GM23338 (cell line): Measurements from ENCODE around the gene FNIP2. TPM values are rescaled to one million over a fixed set of nuclear protein-coding genes. Genes with fewer than 3 reads are reported as not detected.

ENCODE experiments used
- ATAC-seq: fragments of 200-7000 bp; cut with Tn5 transposase; 3 replicates; pipeline ENCODE4 v1.9.1; 2020
- DNase-seq: peaks from one replicate; pipeline ENCODE4 v3.0.0-alpha.2; 2015; ENCODE audit warnings: low spot score
- H2AFZ ChIP-seq: fragments of 200-600 bp; sonication (generic); 2 replicates; pipeline ENCODE4 v1.8.0; 2016; ENCODE audit warnings: antibody characterized with exemption, mild to moderate bottlenecking, moderate library complexity
- H3F3A ChIP-seq: fragments of 200-600 bp; sonication (generic); replicated peaks from 2 replicates; pipeline ENCODE4 v1.8.0; 2017; ENCODE audit warnings: antibody characterized with exemption, mixed run types, low read depth
- H3K27ac ChIP-seq: fragments of 200-600 bp; sonication (generic); 2 replicates; pipeline ENCODE4 v1.6.1; 2016; ENCODE audit warnings: low read depth
- H3K27me3 ChIP-seq: fragments of 200-600 bp; sonication (generic); 2 replicates; pipeline ENCODE4 v1.8.0; 2016; ENCODE audit warnings: mild to moderate bottlenecking, mixed run types, moderate library complexity; ENCODE audit not compliant: insufficient read depth
- H3K36me3 ChIP-seq: fragments of 200-600 bp; sonication (generic); 2 replicates; pipeline ENCODE4 v1.8.0; 2016; ENCODE audit warnings: mild to moderate bottlenecking; ENCODE audit not compliant: insufficient read depth
- H3K4me1 ChIP-seq: fragments of 200-600 bp; sonication (generic); 2 replicates; pipeline ENCODE4 v1.8.0; 2016; ENCODE audit warnings: mild to moderate bottlenecking, moderate library complexity; ENCODE audit not compliant: insufficient read depth
- H3K4me2 ChIP-seq: fragments of 200-600 bp; sonication (generic); 2 replicates; pipeline ENCODE4 v1.7.1; 2017; ENCODE audit warnings: mixed run types
- H3K4me3 ChIP-seq: fragments of 200-600 bp; sonication (generic); 2 replicates; pipeline ENCODE4 v1.6.1; 2016; ENCODE audit warnings: mixed run types
- H3K79me2 ChIP-seq: fragments of 200-600 bp; sonication (generic); replicated peaks from 2 replicates; pipeline ENCODE4 v1.8.0; 2017; ENCODE audit warnings: mild to moderate bottlenecking; ENCODE audit not compliant: insufficient read depth
- H3K9me2 ChIP-seq: fragments of 200-600 bp; sonication (generic); 2 replicates; pipeline ENCODE4 v1.8.0; 2017; ENCODE audit not compliant: insufficient read depth
- H4K20me1 ChIP-seq: fragments of 200-600 bp; sonication (generic); replicated peaks from 2 replicates; pipeline ENCODE4 v1.8.0; 2017; ENCODE audit warnings: mild to moderate bottlenecking; ENCODE audit not compliant: insufficient read depth
- H3K27ac Mint-ChIP-seq: 2 replicates; pipeline ENCODE4 v1.8.0; 2020; ENCODE audit warnings: inconsistent platforms, mild to moderate bottlenecking, moderate library complexity, mixed read lengths
- H3K27me3 Mint-ChIP-seq: 3 replicates; pipeline ENCODE4 v1.8.0; 2022; ENCODE audit warnings: low read depth, mild to moderate bottlenecking, moderate library complexity, mixed read lengths, inconsistent platforms; ENCODE audit not compliant: insufficient read depth, poor library complexity
- H3K36me3 Mint-ChIP-seq: 3 replicates; pipeline ENCODE4 v1.8.0; 2021; ENCODE audit warnings: low read depth, mild to moderate bottlenecking, inconsistent platforms, moderate library complexity, mixed read lengths
- H3K4me1 Mint-ChIP-seq: 3 replicates; pipeline ENCODE4 v1.8.0; 2020; ENCODE audit warnings: mild to moderate bottlenecking, inconsistent platforms, mixed read lengths
- H3K4me3 Mint-ChIP-seq: 3 replicates; pipeline ENCODE4 v1.8.0; 2021; ENCODE audit warnings: moderate library complexity, mild to moderate bottlenecking, inconsistent platforms, mixed read lengths
- H3K9me3 Mint-ChIP-seq: 3 replicates; pipeline ENCODE4 v1.8.0; 2020; ENCODE audit warnings: moderate library complexity, mild to moderate bottlenecking, inconsistent platforms, mixed read lengths
- CREB1 ChIP-seq: fragments of 250-450 bp; sonication (Bioruptor Pico); IDR thresholded peaks from 2 replicates; pipeline ENCODE4 v1.5.0; 2020; ENCODE audit warnings: low read depth, mild to moderate bottlenecking, moderate library complexity
- CTCF ChIP-seq, 2 experiments: fragments of 200-600 bp in 1 of 2; sonication (generic) in 1 of 2; conservative IDR thresholded peaks; 2 replicates each; pipeline versions ENCODE4 v1.5.1 to v1.6.1; 2016 to 2017; ENCODE audit warnings: antibody characterized with exemption in 2 of 2, low read depth in 2 of 2, mild to moderate bottlenecking in 2 of 2, moderate library complexity in 1 of 2
- ETS1 ChIP-seq: IDR thresholded peaks from 2 replicates; pipeline ENCODE4 v1.6.1; 2016; ENCODE audit warnings: antibody characterized with exemption
- EZH2 ChIP-seq: fragments of 200-600 bp; sonication (generic); IDR thresholded peaks from one replicate; pipeline ENCODE4 v1.8.0; 2017; ENCODE audit warnings: antibody characterized with exemption, mild to moderate bottlenecking, low read depth; ENCODE audit not compliant: unreplicated experiment
- EZH2phosphoT487 ChIP-seq: fragments of 200-600 bp; sonication (generic); IDR thresholded peaks from one replicate; pipeline ENCODE4 v1.8.1; 2018; ENCODE audit warnings: antibody characterized with exemption; ENCODE audit not compliant: unreplicated experiment
- JUNB ChIP-seq: IDR thresholded peaks from one replicate; pipeline ENCODE4 v1.6.1; 2016; ENCODE audit warnings: antibody characterized with exemption; ENCODE audit not compliant: unreplicated experiment
- NANOG ChIP-seq: IDR thresholded peaks from 2 replicates; pipeline ENCODE4 v1.6.1; 2016; ENCODE audit warnings: antibody characterized with exemption, borderline replicate concordance
- POLR2AphosphoS5 ChIP-seq: IDR thresholded peaks from 2 replicates; pipeline ENCODE4 v1.6.1; 2016; ENCODE audit warnings: antibody characterized with exemption, low read depth
- REST ChIP-seq: IDR thresholded peaks from one replicate; pipeline ENCODE4 v1.6.1; 2018; ENCODE audit warnings: antibody characterized with exemption; ENCODE audit not compliant: unreplicated experiment
- STAT1 ChIP-seq: IDR thresholded peaks from one replicate; pipeline ENCODE4 v1.6.1; 2016; ENCODE audit warnings: antibody characterized with exemption; ENCODE audit not compliant: unreplicated experiment
- ZNF114 ChIP-seq: fragments of 250-450 bp; sonication (Bioruptor Pico); IDR thresholded peaks from 2 replicates; pipeline ENCODE4 v1.5.0; 2020; ENCODE audit warnings: mild to moderate bottlenecking, moderate library complexity
- ZNF331 ChIP-seq: fragments of 250-450 bp; sonication (Bioruptor Pico); IDR thresholded peaks from 2 replicates; pipeline ENCODE4 v1.5.0; 2020; ENCODE audit warnings: low read depth, mild to moderate bottlenecking, moderate library complexity
- ZNF462 ChIP-seq: fragments of 250-450 bp; sonication (Bioruptor Pico); IDR thresholded peaks from 2 replicates; pipeline ENCODE4 v1.5.0; 2020; ENCODE audit warnings: mild to moderate bottlenecking, moderate library complexity
- polyA plus RNA-seq: library from polyadenylated mRNA; unstranded; fragments of >200 nt; fragmentation: Nextera tagmentation; extraction: Ambion mirVana; gene quantifications from 2 replicates; pipeline ENCODE4 v1.2.1, GENCODE V29; 2016
- total RNA-seq: library from RNA; depleted of rRNA; stranded (reverse); fragments of >200 nt; shearing (Covaris generic); gene quantifications from 2 replicates; pipeline ENCODE4 v1.2.3, GENCODE V29; 2014

FNIP2 gene
- total and polyA plus RNA-seq, 2 experiments from 2014 or later: 2.7 to 17.2 TPM

GRCh38 chr4:158873795-158874401 is 105.1 kb downstream of the FNIP2 start:
- peaks cover 22% of the 10 kb centered on the region for H3K4me1 Mint-ChIP-seq

More at GRCh38 chr4:158873795-158874401, 105.1 kb downstream of the FNIP2 start:
- H3K27me3 Mint-ChIP-seq: peaks cover 3% of the 10 kb centered on the region
- DNase-seq (no peak), ATAC-seq (peak; percentile 28)
- peaks cover 10% of the 10 kb centered on the region; the same call in 1 of the 2 replicates for H3K4me1 ChIP-seq
- no peaks in the 10 kb centered on the region for H3K36me3 ChIP-seq
- H3K4me3 Mint-ChIP-seq: no peak overlapping the region
- H3K27me3 ChIP-seq: no peaks in the 10 kb centered on the region
- no peak overlapping the region for H3K4me2 ChIP-seq
- no peak overlapping the region for H2AFZ ChIP-seq
- no peaks in the 10 kb centered on the region for H3K79me2 ChIP-seq
- no peaks in the 10 kb centered on the region for H3F3A ChIP-seq
- H3K36me3 Mint-ChIP-seq: peaks cover 8% of the 10 kb centered on the region
- H4K20me1 ChIP-seq: no peaks in the 10 kb centered on the region
- no peaks in the 10 kb centered on the region for H3K9me2 ChIP-seq
- no peak overlapping the region; the same call in 1 of the 2 replicates for H3K27ac ChIP-seq
- H3K4me3 ChIP-seq: no peak overlapping the region
- no peaks in the 10 kb centered on the region for H3K9me3 Mint-ChIP-seq
- TF ChIP-seq EZH2phosphoT487 (no peak), STAT1 (no peak), POLR2AphosphoS5 (no peak), CREB1 (no peak), REST (no peak), ZNF462 (CRISPR knock-in tag) (no peak), CTCF (conservative IDR thresholded peaks at IDR 0.05; ENCODE audit: low read depth in 2 of 2) (no peak), ETS1 (no peak), ZNF114 (no peak), EZH2 (no peak), NANOG (no peak), JUNB (no peak), ZNF331 (CRISPR knock-in tag) (no peak)
- peak overlapping the region; percentile 45 for H3K27ac Mint-ChIP-seq
